ENCODE results near the gene RAPSN.

- no peak for TF ChIP-seq CTCF (IDR thresholded peaks at IDR 0.05)
- no peak for TF ChIP-seq POLR2A (IDR thresholded peaks at IDR 0.05)
Measured at GRCh38 chr11:47443817-47444216, 5.1 kb downstream of the RAPSN start.
